Lower leg skin (tissue), 4 donors: Measurements from ENCODE around the gene SCRG1. TPM values are rescaled to one million over a fixed set of nuclear protein-coding genes. Genes with fewer than 3 reads are reported as not detected.

Experiments used
- DNase-seq, 2 donors: peaks; one replicate each; pipeline ENCODE4 v3.0.0-alpha.2; 2019; ENCODE audit warnings: low spot score in 2 of 2
- H3K4me3 ChIP-seq: fragments of 200-600 bp; sonication (generic); 2 replicates; pipeline ENCODE4 v1.5.1; 2017; ENCODE audit warnings: mild to moderate bottlenecking, low read depth; ENCODE audit not compliant: poor library complexity, severe bottlenecking
- CTCF ChIP-seq, 3 donors: fragments of 450-650 bp; IDR thresholded peaks; one replicate each; pipeline ENCODE4 v1.5.1; 2016; ENCODE audit warnings: antibody characterized with exemption in 3 of 3, mild to moderate bottlenecking in 3 of 3, moderate library complexity in 2 of 3
- POLR2A ChIP-seq, 2 donors: fragments of 450-650 bp; IDR thresholded peaks; one replicate each; pipeline ENCODE4 v1.6.1; 2016 to 2017; ENCODE audit warnings: antibody characterized with exemption in 2 of 2, mild to moderate bottlenecking in 1 of 2, moderate library complexity in 1 of 2
- WGBS, 2 donors: methylation state at CpG; one replicate each; pipeline ENCODE4 v1.1.5; 2018; 5-methylcytosine and 5-hydroxymethylcytosine counted together
- intact Hi-C: fragments of 100-400 bp; cut with DNase I; formaldehyde crosslinking; loops from one replicate; pipeline ENCODE4 v1.15.0; 2023; ENCODE audit warnings: low total_unique reads
- total RNA-seq, 4 donors: library from RNA; depleted of rRNA; stranded (reverse); fragments of >200 nt; gene quantifications; one replicate each; pipeline ENCODE4 v1.1.0, GENCODE V29; 2016

The SCRG1 gene
- total RNA-seq, 4 donors from 2014 or later, result 0.71 TPM; not detected in 3

- no peak for DNase-seq
- intact Hi-C loops, result loop anchor here (10.0 kb wide), 1 partner anchor 396 kb away; no protein-coding TSS in a partner anchor
- H3K4me3 ChIP-seq, result no peak overlapping the region
- TF ChIP-seq POLR2A (IDR thresholded peaks at IDR 0.05), result no peak
- no peak for TF ChIP-seq CTCF (IDR thresholded peaks at IDR 0.05)
- WGBS, 2 donors, result 50 to 55% methylated on average over 4 of the region's 4 CpGs
These were observed 12.3 kb upstream of the SCRG1 start for GRCh38 chr4:173411106-173411693.

DNA sequence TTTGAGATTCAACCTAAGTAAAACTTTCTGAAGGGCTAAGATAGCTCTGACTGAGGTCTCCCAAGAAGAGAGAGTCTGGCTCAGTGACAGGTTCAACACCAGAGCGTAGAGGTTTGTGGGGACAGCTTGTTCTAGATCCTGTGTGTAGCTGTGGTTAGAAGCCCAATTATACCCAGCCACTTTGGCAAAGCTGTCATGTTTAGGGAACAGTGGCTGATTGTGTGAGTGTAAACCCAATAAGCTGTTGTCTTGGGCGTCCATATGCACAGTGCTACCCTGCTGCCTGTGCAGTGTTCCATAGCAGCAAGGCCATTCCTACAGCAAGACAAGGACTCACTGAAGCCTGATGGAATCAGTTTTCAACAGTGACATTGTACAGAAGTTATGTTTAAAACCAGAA, 11.2 kb upstream of the SCRG1 start:
- no peak for DNase-seq
- TF ChIP-seq CTCF (IDR thresholded peaks at IDR 0.05) (no peak), POLR2A (IDR thresholded peaks at IDR 0.05) (no peak)
- 35 to 46% methylated on average over 2 of the region's 2 CpGs for WGBS, 2 donors
- intact Hi-C loops, result loop anchor here (10.0 kb wide), 1 partner anchor 395 kb away; no protein-coding TSS in a partner anchor
- no peak overlapping the region for H3K4me3 ChIP-seq

DNA sequence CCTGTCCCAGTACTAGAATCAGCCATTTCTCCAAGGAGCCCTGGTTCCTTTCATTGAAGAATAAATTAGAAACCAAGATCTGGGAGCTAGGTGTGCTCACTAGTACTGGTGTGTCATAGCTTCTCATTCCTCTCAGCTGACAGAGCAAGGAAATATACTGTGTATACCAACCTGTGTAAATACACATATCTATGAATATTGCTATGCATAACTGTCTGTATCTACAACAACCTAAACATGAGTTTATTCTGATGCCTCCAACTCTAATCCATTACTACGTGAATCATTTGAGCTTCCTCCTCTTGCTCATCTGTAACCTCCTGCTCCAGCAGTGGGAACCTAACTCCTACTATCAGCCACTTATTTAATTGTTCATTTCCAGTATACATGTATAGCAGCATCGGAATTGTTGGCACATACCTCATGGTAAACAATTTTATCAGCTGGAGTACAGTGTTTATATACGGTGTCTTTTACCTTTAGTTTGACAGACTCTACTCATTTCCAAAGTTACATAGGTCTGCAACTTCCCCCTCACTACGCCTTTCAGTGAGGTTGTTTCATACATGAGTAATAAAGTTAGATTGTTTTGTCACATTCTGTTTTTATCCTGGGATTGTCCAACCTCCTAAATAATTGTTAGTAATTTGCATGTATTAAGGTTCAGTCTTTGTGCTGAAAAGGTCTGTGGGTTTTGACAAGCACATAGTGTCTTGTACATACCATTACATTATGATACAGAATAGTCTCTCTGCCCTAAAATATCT, 7.1 kb upstream of the SCRG1 start:
- 94 to 95% methylated on average over 4 of the region's 4 CpGs for WGBS, 2 donors
- no peak overlapping the region for H3K4me3 ChIP-seq
- no peak for DNase-seq
- no peak for TF ChIP-seq POLR2A (IDR thresholded peaks at IDR 0.05)
- no peak for TF ChIP-seq CTCF (IDR thresholded peaks at IDR 0.05)
- intact Hi-C loops, result no loop called here

GRCh38 chr4:173404296-173404865, 5.5 kb upstream of the SCRG1 start:
- no peak for DNase-seq
- 94% methylated on average over 3 of the region's 3 CpGs for WGBS, 2 donors
- H3K4me3 ChIP-seq, result no peak overlapping the region
- no peak for TF ChIP-seq CTCF (IDR thresholded peaks at IDR 0.05)
- TF ChIP-seq POLR2A (IDR thresholded peaks at IDR 0.05), result no peak
- intact Hi-C loops, result no loop called here

- no peak for TF ChIP-seq CTCF (IDR thresholded peaks at IDR 0.05)
- no peak for TF ChIP-seq POLR2A (IDR thresholded peaks at IDR 0.05)
- DNase-seq, result no peak
- intact Hi-C loops, result no loop called here
- 66 to 72% methylated on average over 2 of the region's 2 CpGs for WGBS, 2 donors
- no peak overlapping the region for H3K4me3 ChIP-seq
These were observed 4.1 kb upstream of the SCRG1 start for GRCh38 chr4:173403051-173403450.
